T-helper 1 cell treated with Interleukin-12 subunit alpha and Interleukin-12 subunit beta and Interleukin-4 antibody, amounts not matched to agents 30 ng/mL and 1 ng/mL, for 36 hours (primary cell): Measurements from ENCODE around the gene PHF21B. TPM values are rescaled to one million over a fixed set of nuclear protein-coding genes. Genes with fewer than 3 reads are reported as not detected.

Source experiments
- intact Hi-C: fragments of 100-400 bp; cut with micrococcal nuclease; formaldehyde crosslinking; loops from one replicate; pipeline ENCODE4 v1.15.1; 2024
- total RNA-seq: library from RNA; stranded (reverse); gene quantifications from 2 replicates; pipeline ENCODE4 v1.2.3, GENCODE V29; 2022

Gene PHF21B
- total RNA-seq, 1 donor from 2014 or later: 0.51 TPM

- intact Hi-C loops: no loop called here
Measured at GRCh38 chr22:44847892-44848291, 161.9 kb downstream of the PHF21B start.

- intact Hi-C loops: no loop called here
Measured at GRCh38 chr22:44847380-44847779, 162.4 kb downstream of the PHF21B start.

- intact Hi-C loops: no loop called here
Measured at GRCh38 chr22:44846726-44847275, 163.0 kb downstream of the PHF21B start.

- intact Hi-C loops: no loop called here
Measured at GRCh38 chr22:44845796-44846720, 163.7 kb downstream of the PHF21B start.

- intact Hi-C loops: no loop called here
Measured at GRCh38 chr22:44845191-44845590, 164.6 kb downstream of the PHF21B start.

- intact Hi-C loops: no loop called here
Measured at GRCh38 chr22:44842417-44842816, 167.4 kb downstream of the PHF21B start.

GRCh38 chr22:44840611-44841322, 169.0 kb downstream of the PHF21B start:
- intact Hi-C loops: no loop called here

- intact Hi-C loops: no loop called here
Measured at GRCh38 chr22:44839721-44840120, 170.1 kb downstream of the PHF21B start.

GRCh38 chr22:44839061-44839460, 170.7 kb downstream of the PHF21B start:
- intact Hi-C loops: no loop called here

- intact Hi-C loops: no loop called here
Measured at GRCh38 chr22:44838316-44839016, 171.3 kb downstream of the PHF21B start.

- intact Hi-C loops: no loop called here
Measured at GRCh38 chr22:44837481-44837880, 172.3 kb downstream of the PHF21B start.

- intact Hi-C loops: no loop called here
Measured at GRCh38 chr22:44834065-44834464, 175.7 kb downstream of the PHF21B start.

GRCh38 chr22:44831885-44832284, 177.9 kb downstream of the PHF21B start:
- intact Hi-C loops: no loop called here

Other genes starting within 250 kb of the PHF21B start
- gene NUP50, start 153.9 kb upstream of the PHF21B start, total RNA-seq: 146 and 164 TPM in 2 replicates
- gene KIAA0930, start 230.9 kb upstream of the PHF21B start, total RNA-seq: 20.0 and 20.8 TPM in 2 replicates